ENCODE data around the gene ZNF155.

DNA sequence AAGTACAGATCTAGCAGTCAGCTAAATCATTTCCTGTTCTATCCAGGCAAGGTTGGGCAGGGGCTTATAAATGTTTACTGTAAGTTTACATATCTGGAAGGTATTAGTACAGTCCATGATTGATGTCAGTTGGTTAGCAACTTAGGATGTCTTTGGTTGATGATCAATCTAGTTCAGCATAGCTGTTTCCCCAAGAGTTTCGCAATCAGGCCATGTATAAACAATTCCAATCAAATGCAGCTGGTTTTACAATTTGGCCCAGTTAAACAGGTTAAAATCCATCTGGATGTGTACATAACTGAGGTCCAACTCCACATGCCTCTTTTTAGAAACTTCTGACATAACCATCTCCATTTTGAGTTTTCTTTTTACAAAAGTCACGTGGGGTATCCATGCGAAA is 26.1 kb upstream of the ZNF155 start:
- TF ChIP-seq CTCF (IDR thresholded peaks at IDR 0.05) (no peak), ZFX (IDR thresholded peaks at IDR 0.05; ENCODE audit: borderline replicate concordance) (no peak)
